OCI-LY3 (cell line): ENCODE data around the gene RALGAPB.
"Not testable (repeated sequence)": the region's sequence is repeated elsewhere in the genome, so short reads cannot be mapped to it uniquely, and the experiment has no call there.

Experiments
- H2AFZ ChIP-seq: fragments of 200-600, 300-600 bp; shearing (Covaris generic); 2 replicates; pipeline ENCODE4 v1.6.0; 2014; ENCODE audit warnings: antibody characterized with exemption, low read depth, low read length
- H3K27ac ChIP-seq: fragments of 200-600, 300-600 bp; sonication (generic); 2 replicates; pipeline ENCODE4 v1.5.1; 2014; ENCODE audit warnings: mild to moderate bottlenecking, low read length, moderate library complexity, mixed read lengths
- H3K27me3 ChIP-seq: fragments of 200-600, 300-600 bp; sonication (generic); 2 replicates; pipeline ENCODE4 v1.6.1; 2014; ENCODE audit warnings: low read depth, low read length, mixed read lengths
- H3K36me3 ChIP-seq: fragments of 200-600, 300-600 bp; sonication (generic); replicated peaks from 2 replicates; pipeline ENCODE3; 2014; ENCODE audit warnings: low read depth, low read length, mixed read lengths
- H3K4me1 ChIP-seq: fragments of 300-600, 200-600 bp; sonication (generic); 2 replicates; pipeline ENCODE4 v1.6.1; 2014; ENCODE audit warnings: low read length, mixed read lengths
- H3K4me2 ChIP-seq: fragments of 200-600, 300-600 bp; sonication (generic); 2 replicates; pipeline ENCODE4 v1.6.1; 2014; ENCODE audit warnings: low read length, mixed read lengths
- H3K4me3 ChIP-seq: fragments of 300-600, 200-600 bp; sonication (generic); 2 replicates; pipeline ENCODE4 v1.5.1; 2014; ENCODE audit warnings: antibody characterized with exemption, mild to moderate bottlenecking, low read length, moderate library complexity
- H3K79me2 ChIP-seq: fragments of 300-600, 200-600 bp; shearing (Covaris generic); 2 replicates; pipeline ENCODE4 v1.6.1; 2014; ENCODE audit warnings: mild to moderate bottlenecking, low read length, mixed read lengths
- H3K9ac ChIP-seq: fragments of 300-600, 200-600 bp; shearing (Covaris generic); 2 replicates; pipeline ENCODE4 v1.6.0; 2014; ENCODE audit warnings: mild to moderate bottlenecking, low read length, moderate library complexity
- H3K9me3 ChIP-seq: fragments of 200-600, 300-600 bp; shearing (Covaris generic); 2 replicates; pipeline ENCODE4 v1.6.1; 2014; ENCODE audit warnings: low read length, mixed read lengths; ENCODE audit not compliant: insufficient read depth
- H4K20me1 ChIP-seq: fragments of 200-600, 300-600 bp; sonication (generic); 2 replicates; pipeline ENCODE4 v1.6.1; 2016; ENCODE audit warnings: low read length, mixed read lengths; ENCODE audit not compliant: insufficient read depth
- EZH2phosphoT487 ChIP-seq: fragments of 200-600 bp; shearing (Covaris generic); IDR thresholded peaks from 2 replicates; pipeline ENCODE4 v1.6.1; 2018; ENCODE audit warnings: antibody characterized with exemption, mixed run types, low read depth
- TF ChIP-seq, protein P1 (sequence below): fragments of 200-600, 300-600 bp; sonication (generic); IDR thresholded peaks from 2 replicates; pipeline ENCODE4 v1.5.1; 2014; ENCODE audit warnings: antibody characterized with exemption, low read length, low read depth

RALGAPB gene

DNA sequence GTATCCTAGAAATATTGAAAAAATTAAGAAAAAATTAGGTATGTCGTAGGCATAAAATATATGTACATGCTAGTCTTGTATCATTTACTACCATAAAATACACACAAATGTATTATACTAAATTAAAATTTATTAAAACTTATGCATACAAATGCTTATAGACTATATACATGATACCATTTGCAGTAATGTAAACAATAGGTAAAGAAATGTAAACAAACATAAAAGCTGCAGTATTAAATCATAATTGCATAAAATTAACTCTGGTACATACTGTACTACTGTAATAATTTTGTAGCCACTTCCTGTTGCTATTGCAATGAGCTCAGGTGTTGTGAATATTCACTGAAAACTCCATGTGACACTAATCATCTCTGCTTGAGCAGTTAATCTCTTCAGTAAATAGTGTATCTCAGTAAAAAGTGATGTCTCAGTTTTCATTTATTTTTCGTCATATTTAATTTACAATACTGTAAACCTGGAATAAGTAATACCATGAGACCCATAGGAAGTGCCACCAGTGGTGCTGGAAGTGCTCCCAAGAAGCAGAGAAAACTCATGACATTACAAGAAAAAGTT, 29.3 kb downstream of the RALGAPB start:
- no peak for TF ChIP-seq EZH2phosphoT487
- TF ChIP-seq, protein P1, sequence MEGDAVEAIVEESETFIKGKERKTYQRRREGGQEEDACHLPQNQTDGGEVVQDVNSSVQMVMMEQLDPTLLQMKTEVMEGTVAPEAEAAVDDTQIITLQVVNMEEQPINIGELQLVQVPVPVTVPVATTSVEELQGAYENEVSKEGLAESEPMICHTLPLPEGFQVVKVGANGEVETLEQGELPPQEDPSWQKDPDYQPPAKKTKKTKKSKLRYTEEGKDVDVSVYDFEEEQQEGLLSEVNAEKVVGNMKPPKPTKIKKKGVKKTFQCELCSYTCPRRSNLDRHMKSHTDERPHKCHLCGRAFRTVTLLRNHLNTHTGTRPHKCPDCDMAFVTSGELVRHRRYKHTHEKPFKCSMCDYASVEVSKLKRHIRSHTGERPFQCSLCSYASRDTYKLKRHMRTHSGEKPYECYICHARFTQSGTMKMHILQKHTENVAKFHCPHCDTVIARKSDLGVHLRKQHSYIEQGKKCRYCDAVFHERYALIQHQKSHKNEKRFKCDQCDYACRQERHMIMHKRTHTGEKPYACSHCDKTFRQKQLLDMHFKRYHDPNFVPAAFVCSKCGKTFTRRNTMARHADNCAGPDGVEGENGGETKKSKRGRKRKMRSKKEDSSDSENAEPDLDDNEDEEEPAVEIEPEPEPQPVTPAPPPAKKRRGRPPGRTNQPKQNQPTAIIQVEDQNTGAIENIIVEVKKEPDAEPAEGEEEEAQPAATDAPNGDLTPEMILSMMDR, result no peak
- peaks cover 56% of the 10 kb centered on the region for H3K36me3 ChIP-seq
- H3K9me3 ChIP-seq, result 0 out of 2 replicates have a peak, but pooled peaks cover 3% of the 10 kb centered on the region
- no peak overlapping the region for H2AFZ ChIP-seq
- H3K27ac ChIP-seq, result no peak overlapping the region
- H3K27me3 ChIP-seq, result no peaks in the 10 kb centered on the region
- no peaks in the 10 kb centered on the region for H3K4me1 ChIP-seq
- H4K20me1 ChIP-seq, result no peaks in the 10 kb centered on the region
- H3K4me3 ChIP-seq, result no peak overlapping the region
- H3K9ac ChIP-seq, result no peak overlapping the region
- H3K79me2 ChIP-seq, result no peaks in the 10 kb centered on the region
- H3K4me2 ChIP-seq, result no peak overlapping the region

DNA sequence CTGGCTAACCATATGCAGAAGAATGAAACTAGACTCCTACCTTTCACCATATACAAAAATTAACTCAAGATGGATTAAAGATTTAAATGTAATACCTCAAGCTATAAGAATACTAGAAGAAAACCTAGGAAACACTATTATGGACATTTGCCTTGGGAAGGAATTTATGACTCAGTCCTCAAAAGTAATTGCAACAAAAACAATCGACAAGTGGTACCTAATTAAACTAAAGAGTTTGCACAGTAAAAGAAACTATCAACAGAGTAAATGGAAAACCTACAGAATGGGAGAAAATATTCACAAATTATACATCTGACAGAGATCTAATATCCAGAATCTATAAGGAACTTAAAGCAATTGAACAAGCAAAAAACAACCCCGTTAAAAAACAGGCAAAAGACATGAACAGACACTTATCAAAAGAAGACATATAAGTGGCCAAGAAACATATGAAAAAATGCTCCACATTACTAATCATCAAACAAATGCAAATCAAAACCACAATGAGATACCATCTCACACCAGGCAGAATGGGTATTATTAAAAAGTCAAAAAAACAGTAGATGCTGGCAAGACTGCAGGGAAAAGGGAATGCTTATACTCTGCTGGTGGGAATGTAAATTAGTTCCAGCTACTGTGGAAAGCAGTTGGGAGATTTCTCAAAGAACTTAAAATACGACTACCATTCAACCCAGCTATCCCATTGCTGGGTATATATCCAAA, 31.9 kb downstream of the RALGAPB start:
- Histone ChIP-seq H4K20me1 (no peaks in the 10 kb centered on the region), H3K36me3 (peaks cover 47% of the 10 kb centered on the region), H3K27me3 (no peaks in the 10 kb centered on the region), H3K4me3 (no peak overlapping the region), H3K4me2 (no peak overlapping the region), H3K9ac (no peak overlapping the region), H3K27ac (no peak overlapping the region), H2AFZ (no peak overlapping the region), H3K79me2 (no peaks in the 10 kb centered on the region), H3K9me3 (0 out of 2 replicates have a peak, but pooled peaks cover 3% of the 10 kb centered on the region), H3K4me1 (no peaks in the 10 kb centered on the region)
- TF ChIP-seq, protein P1, result no peak
- no peak for TF ChIP-seq EZH2phosphoT487

DNA sequence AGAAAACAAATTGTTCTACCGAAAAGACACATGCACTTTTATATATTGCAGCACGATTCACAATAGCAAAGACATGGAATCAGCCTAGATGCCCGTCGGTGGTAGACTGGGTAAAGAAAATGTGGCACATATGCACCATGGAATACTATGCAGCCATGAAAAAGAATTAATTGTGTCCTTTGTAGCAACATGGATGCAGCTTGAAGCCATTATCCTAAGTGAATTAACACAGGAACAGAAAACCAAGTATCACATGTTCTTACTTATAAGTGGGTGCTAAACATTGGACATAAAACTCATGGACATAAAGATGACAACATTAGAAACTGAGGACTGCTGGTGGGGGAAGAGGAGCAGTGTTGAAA, 32.4 kb downstream of the RALGAPB start:
- no peaks in the 10 kb centered on the region for H3K4me1 ChIP-seq
- H3K79me2 ChIP-seq, result no peaks in the 10 kb centered on the region
- no peaks in the 10 kb centered on the region for H3K27me3 ChIP-seq
- H3K9me3 ChIP-seq, result 0 out of 2 replicates have a peak, but pooled peaks cover 3% of the 10 kb centered on the region
- H3K4me3 ChIP-seq, result no peak overlapping the region
- H4K20me1 ChIP-seq, result no peaks in the 10 kb centered on the region
- H3K9ac ChIP-seq, result no peak overlapping the region
- no peak overlapping the region for H3K27ac ChIP-seq
- no peak overlapping the region for H2AFZ ChIP-seq
- H3K4me2 ChIP-seq, result no peak overlapping the region
- peaks cover 45% of the 10 kb centered on the region for H3K36me3 ChIP-seq
- no peak for TF ChIP-seq EZH2phosphoT487
- TF ChIP-seq, protein P1, result no peak

DNA sequence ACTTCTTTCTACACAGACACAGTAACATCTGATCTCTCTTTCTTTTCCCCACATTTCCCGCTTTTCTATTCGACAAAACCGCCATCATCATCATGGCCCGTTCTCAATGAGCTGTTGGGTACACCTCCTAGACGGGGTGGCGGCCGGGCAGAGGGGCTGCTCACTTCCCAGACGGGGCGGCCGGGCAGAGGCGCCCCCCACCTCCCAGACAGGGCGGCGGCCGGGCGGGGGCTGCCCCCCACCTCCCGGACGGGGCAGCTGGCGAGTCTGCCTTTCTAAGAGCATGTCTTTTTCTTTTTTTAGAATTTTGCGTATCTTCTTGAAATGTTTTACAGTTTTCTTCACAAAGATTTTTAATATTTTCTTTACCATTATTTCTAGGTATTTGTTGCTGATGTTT, 39.1 kb downstream of the RALGAPB start:
- H3K9me3 ChIP-seq, H4K20me1 ChIP-seq, H3K27me3 ChIP-seq, H3K27ac ChIP-seq, H2AFZ ChIP-seq, H3K9ac ChIP-seq, H3K4me1 ChIP-seq, H3K79me2 ChIP-seq, H3K4me3 ChIP-seq, H3K4me2 ChIP-seq: not testable (repeated sequence)
- peaks cover 25% of the 10 kb centered on the region for H3K36me3 ChIP-seq
